OCI-LY7 (cell line): ENCODE data around the gene MIPEP.
A peak's percentile ranks its signal among the peaks of the same experiment; 100 is the strongest.

Source experiments
- EZH2phosphoT487 ChIP-seq: fragments of 200-600 bp; sonication (generic); IDR thresholded peaks from 2 replicates; pipeline ENCODE4 v1.6.1; 2018; ENCODE audit warnings: low read depth, borderline replicate concordance, mild to moderate bottlenecking, mixed run types, antibody characterized with exemption, low read length, moderate library complexity, mixed read lengths
- TF ChIP-seq, protein P1 (sequence below): fragments of 200-600 bp; sonication (generic); conservative IDR thresholded peaks from 2 replicates; pipeline ENCODE4 v1.5.1; 2014; ENCODE audit warnings: mild to moderate bottlenecking, antibody characterized with exemption, low read length, moderate library complexity, mixed read lengths

- TF ChIP-seq, protein P1, sequence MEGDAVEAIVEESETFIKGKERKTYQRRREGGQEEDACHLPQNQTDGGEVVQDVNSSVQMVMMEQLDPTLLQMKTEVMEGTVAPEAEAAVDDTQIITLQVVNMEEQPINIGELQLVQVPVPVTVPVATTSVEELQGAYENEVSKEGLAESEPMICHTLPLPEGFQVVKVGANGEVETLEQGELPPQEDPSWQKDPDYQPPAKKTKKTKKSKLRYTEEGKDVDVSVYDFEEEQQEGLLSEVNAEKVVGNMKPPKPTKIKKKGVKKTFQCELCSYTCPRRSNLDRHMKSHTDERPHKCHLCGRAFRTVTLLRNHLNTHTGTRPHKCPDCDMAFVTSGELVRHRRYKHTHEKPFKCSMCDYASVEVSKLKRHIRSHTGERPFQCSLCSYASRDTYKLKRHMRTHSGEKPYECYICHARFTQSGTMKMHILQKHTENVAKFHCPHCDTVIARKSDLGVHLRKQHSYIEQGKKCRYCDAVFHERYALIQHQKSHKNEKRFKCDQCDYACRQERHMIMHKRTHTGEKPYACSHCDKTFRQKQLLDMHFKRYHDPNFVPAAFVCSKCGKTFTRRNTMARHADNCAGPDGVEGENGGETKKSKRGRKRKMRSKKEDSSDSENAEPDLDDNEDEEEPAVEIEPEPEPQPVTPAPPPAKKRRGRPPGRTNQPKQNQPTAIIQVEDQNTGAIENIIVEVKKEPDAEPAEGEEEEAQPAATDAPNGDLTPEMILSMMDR, result 0 out of 2 replicates have a peak, but pooled peaks have one; percentile 11
- TF ChIP-seq EZH2phosphoT487, result no peak
These were observed 26.1 kb upstream of the MIPEP start for GRCh38 chr13:23915308-23915707.
